Astrocyte (in vitro differentiated cells and primary cell): ENCODE measurements around the gene F8.

Source experiments
- EZH2 ChIP-seq: IDR thresholded peaks from 2 replicates; pipeline ENCODE4 v1.6.1; 2012; ENCODE audit warnings: mild to moderate bottlenecking, low read length, inconsistent platforms; ENCODE audit not compliant: insufficient read depth
- TF ChIP-seq, protein P1 (sequence below): IDR thresholded peaks from 2 replicates; pipeline ENCODE4 v1.5.1; 2011; ENCODE audit warnings: low read depth, mild to moderate bottlenecking, inconsistent platforms, low read length, moderate library complexity; ENCODE audit not compliant: insufficient read depth

DNA sequence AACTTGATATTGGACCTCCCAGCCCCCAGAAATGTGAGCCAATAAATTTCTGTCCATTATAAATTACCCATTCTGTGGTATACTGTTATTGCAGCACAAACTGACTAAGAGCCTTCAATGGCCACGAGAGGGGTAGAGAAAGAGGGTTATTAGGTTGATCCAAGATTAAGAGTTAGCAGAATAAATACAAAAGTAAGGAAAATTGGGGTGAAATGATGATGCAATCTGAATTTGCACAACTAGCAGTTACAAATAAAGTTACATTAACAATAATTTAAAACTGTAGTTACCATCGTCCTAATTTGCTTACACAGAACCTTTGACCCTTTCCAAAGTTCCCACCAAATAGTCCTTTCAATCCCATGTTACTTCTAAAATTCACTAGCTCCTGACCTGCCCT, 54.2 kb downstream of the F8 start:
- TF ChIP-seq, protein P1, sequence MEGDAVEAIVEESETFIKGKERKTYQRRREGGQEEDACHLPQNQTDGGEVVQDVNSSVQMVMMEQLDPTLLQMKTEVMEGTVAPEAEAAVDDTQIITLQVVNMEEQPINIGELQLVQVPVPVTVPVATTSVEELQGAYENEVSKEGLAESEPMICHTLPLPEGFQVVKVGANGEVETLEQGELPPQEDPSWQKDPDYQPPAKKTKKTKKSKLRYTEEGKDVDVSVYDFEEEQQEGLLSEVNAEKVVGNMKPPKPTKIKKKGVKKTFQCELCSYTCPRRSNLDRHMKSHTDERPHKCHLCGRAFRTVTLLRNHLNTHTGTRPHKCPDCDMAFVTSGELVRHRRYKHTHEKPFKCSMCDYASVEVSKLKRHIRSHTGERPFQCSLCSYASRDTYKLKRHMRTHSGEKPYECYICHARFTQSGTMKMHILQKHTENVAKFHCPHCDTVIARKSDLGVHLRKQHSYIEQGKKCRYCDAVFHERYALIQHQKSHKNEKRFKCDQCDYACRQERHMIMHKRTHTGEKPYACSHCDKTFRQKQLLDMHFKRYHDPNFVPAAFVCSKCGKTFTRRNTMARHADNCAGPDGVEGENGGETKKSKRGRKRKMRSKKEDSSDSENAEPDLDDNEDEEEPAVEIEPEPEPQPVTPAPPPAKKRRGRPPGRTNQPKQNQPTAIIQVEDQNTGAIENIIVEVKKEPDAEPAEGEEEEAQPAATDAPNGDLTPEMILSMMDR = no peak
- TF ChIP-seq EZH2 = no peak
